ENCODE data around the gene ZFHX3. TPM values are rescaled to one million over a fixed set of nuclear protein-coding genes. Genes with fewer than 3 reads are reported as not detected.

The ZFHX3 gene
- total and polyA plus RNA-seq, 2 of the 8 experiments (the other 6 are each of a cell fraction or from before 2014, with no cell fraction given): 0.08 to 0.99 TPM

GRCh38 chr16:73041676-73042075 lies 6.3 kb downstream of the ZFHX3 start (continued):
- TF ChIP-seq SP2 (IDR thresholded peaks at IDR 0.05; ENCODE audit: low read length): no peak
- TF ChIP-seq POLR2AphosphoS5 (IDR thresholded peaks at IDR 0.05; ENCODE audit: low read depth, low read length): no peak
- no peak for TF ChIP-seq SP4 (IDR thresholded peaks at IDR 0.05; ENCODE audit: low read length)
- no peak for TF ChIP-seq CHD2 (IDR thresholded peaks at IDR 0.05; ENCODE audit: low read length)
- no peak for TF ChIP-seq EZH2 (IDR thresholded peaks at IDR 0.05; ENCODE audit: low read depth, low read length, severe bottlenecking)
- no peak for TF ChIP-seq TBP (IDR thresholded peaks at IDR 0.05; ENCODE audit: low read depth, low read length)
- no peak for TF ChIP-seq CHD1 (IDR thresholded peaks at IDR 0.05; ENCODE audit: low read depth, low read length)
